GM21786 (cell line): ENCODE results near the gene MAGI2.
"Not testable (repeated sequence)": the region's sequence is repeated elsewhere in the genome, so short reads cannot be mapped to it uniquely, and the experiment has no call there.

Experiments used
- ATAC-seq: cut with Tn5 transposase; IDR thresholded peaks from one replicate; pipeline ENCODE4 v1.9.1; 2021; ENCODE audit not compliant: unreplicated experiment

The MAGI2 gene

DNA sequence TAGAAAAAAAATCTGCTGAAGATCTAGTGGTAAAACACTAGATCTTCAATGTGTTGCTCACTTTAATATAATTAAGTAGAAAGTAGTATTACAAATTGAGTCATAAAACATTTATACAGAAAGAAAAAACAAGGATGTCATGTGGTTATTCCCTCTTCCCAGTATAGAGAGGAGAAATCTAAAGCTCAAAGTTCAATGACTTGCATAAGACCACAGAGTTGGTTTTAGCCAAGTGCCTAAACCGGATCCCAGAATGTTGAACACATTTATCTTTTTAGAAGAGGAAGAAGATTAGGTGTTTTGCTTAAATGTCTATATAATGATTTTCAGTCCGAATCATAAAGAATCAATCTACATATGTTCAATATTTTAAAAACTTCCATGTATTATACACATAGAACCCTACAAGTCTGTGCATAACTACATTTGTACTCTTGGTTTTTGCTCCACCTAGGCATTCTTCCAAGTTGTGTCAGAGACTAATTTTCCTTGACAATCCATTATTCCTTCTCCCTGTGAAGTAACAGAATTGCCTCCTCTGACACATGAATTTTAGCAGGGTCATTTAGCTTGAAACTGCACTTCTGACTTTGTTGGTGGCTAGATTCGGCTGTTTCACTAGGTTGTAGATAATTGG is 389.2 kb downstream of the MAGI2 start:
- no peak for ATAC-seq

DNA sequence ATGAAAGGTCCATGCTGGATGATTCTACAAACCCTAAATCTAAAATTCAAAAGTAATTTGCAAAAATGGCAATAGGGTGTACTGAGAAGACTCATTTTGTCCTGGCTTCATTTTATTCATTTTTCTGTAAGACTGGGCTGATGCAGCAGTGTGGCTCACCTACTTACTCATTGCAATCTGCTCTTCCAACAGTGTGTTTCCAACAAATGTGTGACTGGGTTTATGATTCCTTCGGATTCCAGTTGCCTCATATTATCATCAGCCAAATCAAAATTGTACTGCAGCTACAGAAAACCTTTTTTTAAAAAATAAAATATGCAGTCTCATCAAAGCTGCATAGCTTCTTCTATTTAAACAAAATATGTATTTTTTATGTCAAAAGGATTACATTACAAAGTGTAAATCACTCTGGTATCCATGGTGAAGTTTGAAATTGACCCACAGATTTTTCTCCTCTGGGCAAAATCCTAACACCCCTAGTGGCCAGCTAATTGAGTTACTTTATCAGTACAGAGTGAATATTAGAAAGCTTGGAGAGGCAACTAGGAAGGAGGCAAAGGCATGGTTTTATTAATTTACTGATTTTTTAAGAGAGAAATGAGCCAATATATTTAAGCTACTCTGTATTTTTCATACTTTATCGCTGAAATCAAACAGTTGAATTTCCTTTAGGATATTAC is 390.3 kb downstream of the MAGI2 start:
- ATAC-seq, result no peak

DNA sequence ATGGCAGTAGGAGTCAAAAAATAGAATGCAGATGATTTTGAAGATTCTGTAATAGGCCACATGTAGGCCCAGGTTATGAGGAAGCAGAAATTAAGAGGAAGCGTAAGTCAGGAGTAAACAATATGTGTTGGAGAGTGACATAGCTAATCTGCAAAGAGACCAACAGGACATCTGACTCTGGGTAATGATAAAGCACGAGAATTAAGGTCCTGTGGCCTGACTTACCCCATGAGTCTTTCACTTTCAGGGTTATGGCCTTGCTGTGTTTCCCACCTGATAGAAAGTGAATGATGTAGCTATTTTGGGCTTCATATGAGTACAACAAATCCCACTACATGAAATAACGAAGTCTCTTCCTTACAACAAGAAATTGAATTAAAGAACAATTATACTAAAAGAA is 393.0 kb downstream of the MAGI2 start:
- ATAC-seq, result no peak

DNA sequence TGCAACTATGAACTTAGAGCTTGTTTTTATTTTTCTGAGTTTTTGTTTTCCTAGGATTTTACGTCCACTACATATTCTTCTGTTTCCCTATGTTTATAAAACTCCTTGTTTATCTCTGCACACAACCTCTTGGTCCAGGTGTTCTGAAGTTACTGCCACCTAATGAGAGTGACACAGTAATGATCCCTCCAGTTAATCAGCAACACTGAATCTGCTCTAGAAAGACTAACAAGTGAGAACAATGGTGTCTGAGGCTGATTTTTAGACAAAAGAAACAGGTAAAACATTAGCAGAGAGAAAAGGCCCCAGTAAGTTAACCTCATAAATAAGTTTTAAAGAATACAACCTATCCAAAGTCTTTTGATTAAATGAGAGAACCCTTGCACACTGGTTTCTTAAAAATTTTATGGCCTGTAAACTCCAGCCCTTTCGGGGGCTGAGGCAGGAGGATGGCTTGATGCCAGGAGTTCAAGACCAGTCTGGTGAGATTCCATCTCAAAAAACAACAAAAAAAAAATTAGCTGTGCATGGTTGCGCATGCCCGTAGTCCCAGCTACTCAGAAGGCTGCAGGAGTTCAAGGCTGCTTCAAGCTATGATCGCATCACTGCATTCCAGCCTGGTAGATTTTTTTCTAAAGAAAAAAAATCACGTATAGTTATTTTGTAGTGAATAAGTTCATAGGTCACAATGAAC is 397.6 kb downstream of the MAGI2 start:
- ATAC-seq, result no peak

DNA sequence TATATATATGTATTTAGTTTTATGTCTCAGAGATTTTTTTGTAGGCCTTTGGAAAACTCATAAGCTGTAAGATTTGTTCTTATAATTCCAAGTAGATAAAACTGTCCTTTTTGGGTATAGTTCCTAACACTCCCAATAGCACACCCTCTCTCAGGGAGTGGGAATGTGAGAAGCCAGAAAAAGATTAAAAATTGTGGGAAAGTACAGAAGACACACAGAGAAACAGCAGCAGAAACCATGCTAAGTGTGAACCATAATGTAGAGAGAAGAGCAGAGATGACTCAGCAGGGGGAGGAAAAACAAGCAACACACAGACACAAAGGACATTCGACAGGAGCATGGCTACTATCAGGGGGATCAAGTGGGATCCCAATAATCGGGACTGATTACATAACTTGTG is 401.6 kb downstream of the MAGI2 start:
- no peak for ATAC-seq

DNA sequence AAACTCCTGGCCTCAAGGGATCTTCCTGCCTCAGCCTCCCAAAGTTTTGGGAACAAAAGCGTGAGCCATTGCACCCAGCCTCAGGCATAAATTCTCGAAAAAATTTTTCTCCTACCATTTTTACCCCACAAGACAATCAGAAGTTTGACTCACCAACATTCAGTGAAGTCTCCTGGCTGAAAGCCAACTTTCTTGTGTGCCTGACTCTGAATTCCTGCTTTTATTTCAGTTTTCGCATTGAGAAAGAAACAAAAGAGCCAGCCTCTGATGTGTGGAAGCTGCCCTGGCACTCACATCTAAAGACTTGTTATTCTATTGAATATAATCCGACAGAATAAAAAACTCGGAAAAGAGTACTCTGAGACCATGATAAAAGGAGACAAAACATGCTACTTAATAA is 402.9 kb downstream of the MAGI2 start:
- no peak for ATAC-seq

DNA sequence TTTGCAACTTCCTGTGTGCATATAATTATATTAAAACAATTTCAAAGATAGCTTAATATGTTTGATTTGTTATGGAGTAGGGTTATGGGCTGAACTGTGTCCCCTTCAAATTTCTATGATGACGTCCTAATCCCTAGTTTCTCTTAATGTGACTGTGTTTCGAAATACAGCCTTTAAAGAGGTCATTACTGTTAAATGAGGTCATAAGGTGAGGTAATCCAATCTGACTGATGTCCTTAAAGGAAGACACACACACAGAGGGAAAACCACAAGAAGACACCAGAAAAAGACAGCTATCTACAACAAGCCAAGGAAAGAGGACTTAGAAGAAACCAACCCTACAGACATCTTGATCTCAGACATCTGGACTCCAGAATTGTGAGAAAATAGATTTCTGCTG is 407.4 kb downstream of the MAGI2 start:
- ATAC-seq, result no peak

DNA sequence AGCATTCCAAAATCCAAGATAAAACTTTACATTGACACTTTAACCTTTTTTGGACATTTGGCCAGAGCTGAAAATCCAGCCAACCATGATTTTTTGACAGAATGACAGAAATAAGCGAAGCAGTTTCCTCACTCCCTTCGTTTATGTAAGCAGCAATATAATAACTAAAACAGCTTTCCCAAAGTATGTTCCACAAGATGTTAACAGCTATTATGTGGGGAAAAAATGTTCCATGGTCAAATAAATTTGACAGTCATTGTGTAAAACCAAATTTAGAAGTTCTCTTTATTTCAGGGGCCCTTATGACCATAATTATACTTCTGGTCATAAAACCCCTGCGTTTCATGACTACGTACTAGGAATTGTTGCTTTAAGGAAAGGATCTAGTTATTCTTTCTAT is 416.5 kb downstream of the MAGI2 start:
- no peak for ATAC-seq

- ATAC-seq, result no peak
Observed at GRCh38 chr7:79036356-79036755, 417.1 kb downstream of the MAGI2 start.

DNA sequence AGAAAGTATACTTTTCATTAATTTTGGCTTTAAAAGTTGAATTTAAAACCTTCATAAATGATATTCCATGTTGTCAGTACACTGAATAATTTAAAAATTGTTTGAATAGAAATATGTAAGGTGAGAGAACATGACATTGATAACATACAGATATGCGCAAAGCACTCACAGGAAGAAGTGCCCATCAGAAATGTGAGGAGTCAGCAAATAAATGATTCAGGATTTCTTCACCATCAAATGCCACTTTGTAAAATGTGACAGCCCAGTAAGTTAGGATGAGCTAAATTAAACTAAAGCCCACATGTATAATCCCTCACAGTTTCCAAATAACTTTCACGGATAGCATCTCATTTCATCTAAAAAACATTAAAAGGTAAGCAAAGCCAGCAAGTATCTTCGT is 417.6 kb downstream of the MAGI2 start:
- no peak for ATAC-seq

- ATAC-seq, result no peak
Observed at GRCh38 chr7:79034730-79035129, 418.7 kb downstream of the MAGI2 start.

DNA sequence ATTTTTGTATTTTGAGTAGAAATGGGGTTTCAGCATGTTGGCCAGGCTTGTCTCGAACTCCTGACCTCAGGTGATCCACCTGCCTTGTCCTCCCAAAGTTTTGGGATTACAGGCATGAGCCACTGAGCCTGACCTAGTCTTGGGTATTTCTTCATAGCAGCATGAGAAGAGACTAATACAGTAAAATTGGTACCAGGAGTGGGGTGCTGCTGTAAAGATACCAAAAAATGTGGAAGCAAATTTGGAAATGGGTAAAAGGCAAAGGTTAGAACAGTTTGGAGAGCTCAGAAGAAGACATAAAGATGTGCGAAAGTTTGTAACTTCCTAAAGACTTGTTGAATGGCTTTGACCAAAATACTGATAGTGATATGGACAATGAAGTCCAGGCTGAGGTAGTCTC is 433.8 kb downstream of the MAGI2 start:
- not testable (repeated sequence) for ATAC-seq

DNA sequence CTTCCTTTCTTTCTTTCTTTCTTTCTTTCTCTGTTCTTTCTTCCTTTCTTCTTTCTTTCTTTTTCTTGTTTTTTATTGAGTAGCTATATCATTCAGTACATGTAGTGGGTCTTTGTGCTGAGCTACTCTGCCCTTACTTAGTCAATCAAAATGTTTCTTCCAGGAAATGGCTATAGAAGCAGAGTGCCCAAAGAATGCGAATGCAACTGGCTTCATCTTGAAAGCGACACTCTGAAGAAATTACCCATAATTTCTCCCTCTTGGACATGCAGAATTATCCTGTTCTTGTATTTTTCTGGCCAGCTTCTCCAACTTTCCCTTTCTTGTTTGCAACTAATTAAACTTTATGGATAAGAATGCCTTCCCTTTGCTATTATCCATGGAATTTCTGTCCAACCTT is 441.5 kb downstream of the MAGI2 start:
- ATAC-seq, result no peak

- ATAC-seq, result no peak
Observed at GRCh38 chr7:79009647-79010046, 443.8 kb downstream of the MAGI2 start.

DNA sequence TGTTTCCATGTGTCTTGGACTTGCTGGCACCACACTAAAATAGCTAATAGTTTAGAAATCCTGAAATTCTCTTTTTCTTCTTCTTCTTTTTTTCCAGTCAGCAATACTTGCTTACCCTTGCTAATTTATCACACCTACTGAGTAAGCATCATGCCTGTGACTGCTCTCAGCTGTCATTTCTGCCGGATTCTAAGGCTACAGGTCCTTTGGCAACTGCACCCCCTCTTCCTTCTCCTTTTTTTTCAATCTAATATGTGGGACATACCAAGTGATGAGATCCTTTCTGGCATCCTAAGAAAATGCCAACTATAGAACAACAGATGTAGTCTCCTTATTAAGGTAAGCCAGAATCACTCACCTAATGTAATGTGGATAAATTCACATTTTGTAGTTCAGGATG is 444.7 kb downstream of the MAGI2 start:
- no peak for ATAC-seq

GRCh38 chr7:78996013-78996412 is 457.5 kb downstream of the MAGI2 start:
- ATAC-seq, result no peak

DNA sequence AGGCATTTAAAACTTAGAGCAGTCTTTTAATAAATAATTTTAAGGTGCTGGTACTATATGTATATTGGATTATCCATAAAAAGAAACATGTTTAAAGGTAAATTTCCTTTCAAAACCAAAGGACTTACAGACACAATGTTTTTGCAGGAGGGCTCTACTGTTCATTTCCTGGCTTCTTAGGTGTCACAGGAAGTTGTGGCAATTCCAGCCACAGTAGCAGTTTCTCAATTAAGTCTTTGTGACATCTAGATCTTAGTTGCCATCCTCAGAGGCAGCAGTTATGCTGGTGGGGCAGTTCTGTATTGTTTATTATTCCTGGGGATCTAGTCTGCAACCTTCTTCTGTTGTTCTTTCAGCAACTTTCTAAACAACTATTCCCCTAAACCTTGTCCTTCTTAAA is 460.1 kb downstream of the MAGI2 start:
- no peak for ATAC-seq

- ATAC-seq, result no peak
Observed at GRCh38 chr7:78985509-78985908, 468.0 kb downstream of the MAGI2 start.

GRCh38 chr7:78983483-78983882 is 470.0 kb downstream of the MAGI2 start:
- no peak for ATAC-seq

DNA sequence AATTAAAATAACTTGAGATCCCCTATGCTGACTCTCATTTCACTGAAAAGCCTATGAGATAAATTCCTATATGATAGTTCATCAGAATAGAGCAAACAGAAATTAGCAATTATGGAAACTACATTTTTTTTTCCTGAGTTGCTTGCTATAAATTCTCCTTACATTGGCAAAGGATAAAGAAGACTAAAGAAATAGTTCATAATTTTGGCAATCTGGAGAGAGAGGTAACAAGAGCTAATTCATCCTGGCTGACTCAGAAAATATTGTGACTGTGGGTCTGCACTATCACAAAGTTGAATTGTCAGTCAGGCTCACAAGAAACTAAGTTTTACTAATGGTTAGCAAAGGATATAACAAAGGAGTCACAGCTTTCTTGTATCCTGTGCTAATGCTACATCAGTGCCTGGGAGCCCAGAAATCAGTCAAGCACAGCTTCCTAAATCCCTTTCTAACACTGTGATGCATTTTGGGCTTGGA is 483.0 kb downstream of the MAGI2 start:
- ATAC-seq, result no peak

DNA sequence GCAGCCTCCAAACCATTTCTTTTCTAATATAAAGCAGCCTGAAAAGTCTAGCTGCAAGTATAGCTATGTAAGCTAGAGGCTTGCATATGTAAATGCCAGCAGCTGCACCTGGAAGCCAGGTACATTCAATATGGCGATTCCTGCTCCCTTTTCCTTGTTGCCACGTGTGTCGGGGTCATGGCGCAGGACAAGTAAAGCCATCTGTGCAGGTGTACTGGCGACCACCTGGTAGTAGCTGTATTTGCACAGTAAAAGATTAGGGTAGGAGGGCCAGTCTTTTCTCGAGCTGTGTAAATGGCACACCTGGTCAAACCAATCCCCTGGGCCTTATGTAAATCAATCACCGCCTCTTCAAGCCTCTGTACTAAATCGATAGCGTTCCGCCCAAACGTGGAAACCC is 484.5 kb downstream of the MAGI2 start:
- ATAC-seq, result no peak

DNA sequence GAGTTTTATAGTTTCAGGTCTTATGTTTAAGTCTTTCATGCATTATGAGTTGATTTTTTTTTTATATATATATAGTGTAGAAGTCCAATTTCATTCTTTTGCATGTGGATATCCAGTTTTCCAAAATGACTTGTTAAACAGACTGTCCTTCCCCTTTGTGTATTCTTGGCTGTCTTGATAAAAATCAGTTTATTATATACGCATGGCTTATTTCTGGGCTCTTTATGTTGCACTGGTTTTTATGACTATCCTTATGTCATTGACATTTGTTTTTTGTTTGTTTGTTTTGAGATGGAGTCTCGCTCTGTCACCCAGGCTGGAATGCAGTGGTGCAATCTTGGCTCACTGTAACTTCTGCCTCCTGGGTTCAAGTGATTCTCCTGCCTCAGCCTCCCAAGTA is 485.9 kb downstream of the MAGI2 start:
- ATAC-seq, result not testable (repeated sequence)
